Middle frontal gyrus (tissue), 1 donor: ENCODE data around the gene STBD1.
"Not testable (repeated sequence)": the region's sequence is repeated elsewhere in the genome, so short reads cannot be mapped to it uniquely, and the experiment has no call there.

ENCODE experiments used
- DNase-seq: peaks from one replicate; pipeline ENCODE4 v3.0.0-alpha.2; 2015; ENCODE audit warnings: low spot score; ENCODE audit errors: extremely low spot score

STBD1 gene

GRCh38 chr4:76315267-76315918 is 8.9 kb downstream of the STBD1 start:
- DNase-seq: no peak

DNA sequence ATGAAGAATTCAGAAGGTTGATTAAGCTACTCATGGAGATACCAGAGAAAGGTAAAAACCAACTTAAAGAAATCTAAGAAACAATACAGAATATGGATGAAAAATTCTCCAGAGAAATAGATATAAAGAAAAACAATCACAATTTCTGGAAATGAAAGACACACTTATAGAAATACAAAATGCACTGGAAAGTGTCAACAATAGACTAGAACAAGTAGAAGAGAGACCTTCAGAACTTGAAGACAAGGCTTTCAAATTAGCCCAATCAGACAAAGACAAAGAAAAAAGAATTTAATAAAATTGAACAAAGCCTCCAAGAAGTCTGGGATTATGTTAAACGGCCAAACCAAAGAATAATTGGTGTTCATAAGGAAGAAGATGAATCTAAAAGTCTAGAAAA is 9.6 kb downstream of the STBD1 start:
- DNase-seq: no peak

DNA sequence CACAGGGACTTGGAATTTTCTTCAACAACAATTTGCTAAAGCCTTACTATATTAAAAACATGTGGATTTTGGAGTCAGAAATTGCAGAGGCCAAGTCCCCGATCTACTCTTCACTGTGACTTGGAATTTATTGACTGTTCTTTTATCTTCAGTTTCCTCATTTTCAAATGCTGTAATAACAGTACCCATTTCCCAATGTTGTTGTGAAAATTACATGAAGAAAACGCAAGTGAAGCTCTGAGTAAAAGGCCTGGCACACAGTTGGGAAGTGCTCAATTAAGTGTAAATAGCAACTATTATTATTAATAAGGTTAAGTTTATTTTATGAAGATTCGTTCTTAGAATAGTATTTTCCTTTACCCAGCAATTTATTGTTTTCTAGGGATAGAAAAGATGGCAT is 15.7 kb downstream of the STBD1 start:
- no peak for DNase-seq

GRCh38 chr4:76325072-76325471 is 18.5 kb downstream of the STBD1 start:
- DNase-seq: no peak

DNA sequence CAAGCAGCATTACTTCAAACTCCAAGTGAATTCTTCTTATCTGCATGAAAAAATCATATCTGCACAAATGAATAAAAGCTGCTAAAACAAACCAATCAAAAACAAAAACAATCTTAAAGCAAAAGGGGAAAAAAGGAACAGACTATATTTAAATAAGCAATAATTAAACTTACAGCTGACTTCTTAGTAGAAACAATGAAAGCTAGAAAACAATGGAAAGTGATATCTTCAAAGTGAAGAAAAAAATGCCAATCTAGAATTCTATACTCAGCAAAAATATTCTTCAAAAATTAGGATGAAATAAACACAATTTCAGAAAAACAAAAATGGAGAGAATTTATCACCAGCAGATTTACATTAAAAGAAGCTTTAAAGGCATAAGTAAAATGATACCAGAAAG is 20.0 kb downstream of the STBD1 start:
- DNase-seq: no peak

- no peak for DNase-seq
These were observed 28.4 kb downstream of the STBD1 start for GRCh38 chr4:76334885-76335284.

DNA sequence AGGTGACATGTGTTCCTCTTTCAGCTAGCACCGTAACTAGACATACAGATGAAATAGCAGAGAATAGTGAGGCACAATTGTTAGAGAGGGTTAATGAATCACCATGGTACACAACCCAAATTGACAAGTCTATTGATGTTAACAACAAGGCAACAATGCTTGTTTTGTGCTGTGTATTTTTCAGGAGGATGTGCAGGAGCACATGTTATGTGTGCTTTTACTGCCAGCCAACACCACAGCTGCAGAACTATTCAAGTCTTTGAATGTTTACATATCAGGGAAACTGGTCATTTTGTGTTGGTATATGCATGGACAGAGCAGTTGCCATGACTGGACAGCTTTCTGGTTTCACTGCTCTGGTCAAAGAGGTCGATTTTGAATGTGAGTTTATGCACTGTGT is 32.8 kb downstream of the STBD1 start:
- no peak for DNase-seq

DNA sequence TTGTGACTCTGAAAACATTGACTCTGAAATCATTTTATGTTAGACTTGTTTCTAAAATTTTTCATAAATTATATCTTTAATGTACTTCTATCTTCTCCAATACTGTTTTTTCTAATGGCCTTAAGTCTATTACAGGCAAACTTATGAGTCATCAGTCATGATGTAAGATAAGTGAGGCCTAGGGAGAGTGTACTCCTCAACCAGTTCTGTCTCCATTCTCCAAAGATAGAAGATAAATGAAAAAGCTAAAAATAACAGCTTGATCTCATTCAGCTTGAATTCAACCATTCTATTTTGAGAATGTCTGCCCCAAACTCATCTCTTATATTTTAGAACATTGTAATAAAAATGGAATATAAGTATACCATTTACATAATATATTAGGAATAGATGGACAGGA is 34.5 kb downstream of the STBD1 start:
- no peak for DNase-seq

GRCh38 chr4:76342191-76342590 is 35.7 kb downstream of the STBD1 start:
- DNase-seq: no peak

GRCh38 chr4:76342803-76343202 is 36.3 kb downstream of the STBD1 start:
- DNase-seq: no peak

- DNase-seq: no peak
These were observed 48.3 kb downstream of the STBD1 start for GRCh38 chr4:76354517-76355473.

DNA sequence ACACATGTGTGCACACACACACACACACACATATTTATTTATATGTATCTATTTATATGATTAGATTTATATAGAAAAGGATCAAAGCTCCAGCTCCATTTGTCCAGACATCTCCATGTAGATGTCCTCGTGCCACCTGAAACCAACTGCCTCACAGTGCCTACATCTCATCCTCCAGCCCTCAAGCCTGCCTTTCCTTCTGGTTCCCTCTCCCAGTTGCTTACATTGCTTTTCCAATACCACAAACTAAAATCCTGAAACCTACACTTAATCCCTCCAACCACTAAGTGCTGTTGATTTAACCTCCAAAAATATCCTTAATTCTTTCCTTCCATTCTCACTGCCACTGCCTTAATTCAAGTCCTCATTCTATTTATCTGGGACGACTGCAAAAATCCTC is 51.4 kb downstream of the STBD1 start:
- no peak for DNase-seq

DNA sequence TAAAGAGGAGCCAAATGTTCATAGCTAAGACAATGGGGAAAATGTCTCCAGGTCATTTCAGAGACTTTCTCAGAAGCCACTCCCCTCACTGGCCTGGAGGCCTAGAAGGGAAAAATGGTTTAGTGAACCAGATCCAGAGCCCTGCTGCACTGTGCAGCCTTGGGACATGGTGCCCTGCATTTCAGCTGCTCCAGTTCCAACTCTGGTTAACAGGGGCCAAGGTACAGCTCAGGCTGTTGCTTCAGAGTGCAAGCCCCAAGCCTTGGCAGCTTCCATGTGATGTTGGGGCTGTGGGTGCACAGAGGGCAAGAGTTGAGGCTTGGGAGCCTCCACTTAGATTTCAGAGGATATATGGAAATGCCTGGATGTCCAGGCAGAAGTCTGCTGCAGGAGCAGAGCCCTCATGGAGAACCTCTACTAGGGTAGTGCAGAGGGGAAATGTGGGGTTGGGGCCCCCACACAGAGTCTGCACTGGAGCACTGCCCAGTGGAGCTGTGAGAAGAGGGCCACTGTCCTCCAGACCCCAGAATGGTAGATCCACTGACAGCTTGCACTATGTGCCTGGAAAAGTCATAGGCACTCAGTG is 53.4 kb downstream of the STBD1 start:
- DNase-seq: not testable (repeated sequence)
